DND-41 (cell line): ENCODE data around the gene ZFAND5.

ENCODE experiments used
- CTCF ChIP-seq: IDR thresholded peaks from 2 replicates; pipeline ENCODE4 v1.5.1; 2012; ENCODE audit warnings: borderline replicate concordance, low read length, moderate library complexity, mild to moderate bottlenecking; ENCODE audit not compliant: poor library complexity, severe bottlenecking; ENCODE audit errors: extremely low read depth
- EZH2 ChIP-seq: IDR thresholded peaks from 3 replicates; pipeline ENCODE4 v1.6.1; 2012; ENCODE audit warnings: borderline replicate concordance, low read depth, mild to moderate bottlenecking, moderate library complexity, low read length, inconsistent platforms; ENCODE audit not compliant: severe bottlenecking

GRCh38 chr9:72349911-72350310 is 15.1 kb downstream of the ZFAND5 start:
- TF ChIP-seq CTCF, result no peak
- no peak for TF ChIP-seq EZH2
